HL-60/S4 treated with phorbol 12-myristate 13-acetate at 8.2 ng/mL for 4 days and 3 days (cell line): Measurements from ENCODE around the gene JAG2.

Experiments used
- in situ Hi-C: fragments of 300-500 bp; cut with MboI; formaldehyde crosslinking; loops from 2 replicates; pipeline ENCODE4 v1.15.0; 2022; ENCODE audit warnings: low sequenced_read_pairs

Gene JAG2

DNA sequence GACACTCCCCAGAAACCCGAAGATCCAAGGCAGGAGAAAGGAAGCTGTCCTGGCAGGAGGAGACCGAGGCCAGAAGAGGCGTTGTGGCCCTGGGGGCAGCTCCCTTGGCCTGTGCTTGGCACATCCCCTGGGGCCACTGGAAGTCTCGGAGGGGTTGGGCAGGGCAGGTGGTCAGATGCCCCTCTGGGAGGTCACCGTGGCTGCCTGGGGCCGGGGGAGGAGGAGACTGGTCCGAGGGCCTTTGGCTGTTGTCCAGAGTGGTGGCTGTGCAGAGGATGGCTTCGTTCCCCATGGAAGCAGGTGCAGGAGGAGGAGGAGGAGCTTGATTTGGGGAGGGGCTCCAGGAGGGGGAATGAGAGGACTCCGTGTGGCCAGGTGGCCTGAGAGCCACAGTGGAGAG, 15.9 kb upstream of the JAG2 start:
- in situ Hi-C loops, result no loop called here

DNA sequence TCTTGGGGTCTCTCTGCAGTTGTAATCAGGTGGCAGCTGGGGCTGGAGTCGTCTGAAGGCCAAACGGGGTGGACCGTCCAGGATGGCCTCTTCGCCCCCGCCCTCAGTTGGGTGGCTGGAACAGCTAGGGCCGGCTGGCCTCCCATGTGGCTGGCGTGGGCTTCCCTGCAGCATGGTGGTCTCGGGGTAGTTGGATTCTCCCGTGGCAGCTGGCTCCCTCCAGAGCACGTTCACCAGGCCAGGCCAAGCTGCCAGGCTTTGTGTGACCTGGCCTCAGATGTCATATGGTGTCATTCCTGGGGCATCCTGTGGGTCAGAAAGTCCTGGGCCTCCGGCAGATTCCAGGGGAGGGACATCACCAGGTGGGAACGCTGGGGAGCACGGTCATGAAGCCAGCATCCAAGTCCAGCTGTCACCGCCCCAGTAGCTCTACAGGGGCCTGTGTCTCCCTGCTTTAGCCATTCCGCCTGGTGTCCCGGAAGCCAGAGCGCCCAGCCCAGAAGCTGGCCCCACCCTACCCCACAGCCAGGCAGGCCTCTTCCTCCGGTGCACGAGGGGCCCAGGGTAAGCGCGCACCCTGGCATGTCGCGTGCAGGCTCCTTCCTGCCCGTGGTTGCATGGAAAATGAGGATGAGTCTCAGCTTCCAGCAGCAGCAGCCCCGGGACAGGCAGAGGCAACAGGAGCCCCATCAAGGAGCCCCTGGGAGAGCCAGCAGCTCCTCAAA, 13.9 kb upstream of the JAG2 start:
- in situ Hi-C loops, result no loop called here

DNA sequence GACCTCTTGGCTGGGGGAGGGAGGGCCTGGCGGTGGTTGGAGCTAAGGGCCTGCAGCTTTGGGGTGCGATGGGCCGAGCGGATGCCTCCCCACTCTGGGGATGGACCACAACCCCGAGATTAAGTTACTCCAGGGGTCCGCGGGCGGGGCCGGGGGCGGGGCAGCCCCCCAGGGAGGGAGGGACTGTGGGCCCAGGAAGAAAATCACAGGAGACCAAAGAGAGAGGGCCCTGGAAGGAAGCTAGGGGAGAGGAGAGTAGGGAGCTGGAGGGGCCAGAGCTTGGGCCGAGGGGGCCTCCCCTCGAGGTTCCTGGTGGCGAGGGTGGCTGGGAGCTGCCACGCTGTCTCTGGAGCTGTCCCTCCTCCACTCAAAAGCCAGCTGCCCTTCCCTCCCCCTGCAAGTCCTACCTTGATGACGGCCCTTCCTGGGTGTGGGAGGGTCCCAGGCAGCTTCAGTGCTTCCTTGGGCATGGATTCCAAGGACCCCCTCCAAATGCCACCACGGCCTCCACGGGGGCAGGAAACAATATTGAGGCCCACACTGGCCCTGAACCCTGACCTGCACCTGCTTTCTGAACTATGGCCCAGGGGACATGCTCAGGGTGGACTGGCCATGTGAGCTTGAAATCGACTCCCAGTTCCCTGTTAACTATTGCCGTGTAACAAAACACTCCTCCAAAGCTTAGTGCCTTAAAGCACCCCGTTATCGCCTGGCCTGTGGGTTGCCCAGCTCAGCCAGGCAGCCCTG, 13.1 kb upstream of the JAG2 start:
- in situ Hi-C loops, result no loop called here

DNA sequence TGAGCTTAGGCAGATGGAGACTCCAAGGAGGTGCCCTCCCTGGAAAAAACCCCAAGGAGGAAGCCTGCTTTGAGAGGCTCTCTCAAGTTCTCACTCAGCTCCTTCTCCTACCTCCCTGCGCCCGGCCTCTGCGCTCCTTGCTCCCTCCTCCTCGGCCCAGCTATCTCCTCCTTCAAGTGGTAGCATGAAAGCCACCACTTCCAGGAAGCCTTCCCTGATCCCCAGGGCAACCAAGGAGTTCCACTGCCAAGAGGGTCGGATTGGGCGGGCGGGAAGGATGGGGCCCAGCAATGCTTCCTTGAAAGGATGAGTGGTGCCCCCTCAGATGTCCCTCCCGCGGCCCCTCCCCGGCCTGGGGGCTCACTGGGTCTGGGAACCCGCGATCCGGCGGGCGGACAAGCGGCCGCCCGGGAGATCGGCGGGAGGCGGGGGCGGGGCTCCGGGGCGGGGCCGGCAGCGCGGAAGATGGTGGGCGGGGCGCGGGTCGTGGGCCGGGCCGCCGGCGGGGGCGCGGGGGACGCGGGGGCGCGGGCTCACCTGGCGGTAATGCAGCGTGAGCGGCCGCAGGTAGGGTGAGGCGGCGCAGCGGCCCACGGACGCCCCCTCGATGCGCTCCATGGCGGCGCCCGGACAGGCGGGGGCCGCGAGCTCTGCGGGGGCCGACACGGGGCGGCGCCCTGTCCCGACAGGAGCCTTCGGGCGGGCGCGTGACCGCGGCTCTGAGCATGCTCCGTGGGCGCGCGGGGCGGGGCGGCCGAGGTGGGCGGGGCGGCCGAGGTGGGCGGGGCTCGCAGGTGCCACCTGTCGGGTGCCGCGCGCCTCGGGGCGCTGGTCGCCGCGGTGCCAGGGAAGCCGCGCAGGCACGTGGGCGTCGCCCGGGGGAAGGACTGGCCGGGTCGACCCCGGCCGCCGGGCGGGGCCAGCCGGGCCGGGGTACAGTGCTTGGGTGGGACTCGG, 12.3 kb upstream of the JAG2 start, which contains the start of gene NUDT14:
Gene NUDT14, minus strand, starts transcription at position 721 of the 957 bp plus-strand sequence. Its CDS starts 103 bp downstream, at position 618.
- in situ Hi-C loops, result no loop called here

DNA sequence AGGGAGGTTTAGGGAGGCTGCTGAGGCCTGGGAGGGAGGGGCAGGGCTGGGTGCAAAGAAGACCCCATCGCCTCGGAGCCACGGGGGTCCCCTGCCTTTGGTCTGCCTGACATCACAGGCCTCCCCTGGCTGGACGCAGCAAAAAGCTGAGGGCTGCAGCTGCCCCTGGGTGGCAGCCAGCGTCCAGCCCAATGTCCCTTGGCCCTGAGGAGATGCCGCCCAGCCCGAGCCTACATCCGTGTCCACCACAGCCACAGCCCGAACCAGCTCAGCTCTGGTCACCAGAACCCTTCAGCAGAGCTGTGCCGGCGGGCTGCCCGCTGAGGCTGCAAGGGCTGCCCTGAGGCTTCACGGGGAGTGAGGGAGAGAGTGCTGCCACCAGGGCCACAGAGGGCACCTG, 10.6 kb upstream of the JAG2 start:
- in situ Hi-C loops, result no loop called here

DNA sequence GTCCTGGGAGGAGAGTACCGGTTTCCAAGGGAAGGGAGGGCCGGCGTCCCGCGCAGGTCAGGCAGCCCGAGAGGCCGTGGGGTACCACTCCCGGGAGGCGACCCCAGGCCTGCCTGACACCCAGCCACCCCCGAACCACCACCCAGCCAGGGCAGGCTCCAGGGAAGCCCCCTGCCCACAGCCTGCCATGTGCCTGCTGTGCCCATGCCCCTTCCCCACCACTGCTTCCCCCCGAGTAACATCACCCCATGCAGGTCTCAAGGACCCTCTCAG, 10.2 kb upstream of the JAG2 start:
- in situ Hi-C loops, result no loop called here

DNA sequence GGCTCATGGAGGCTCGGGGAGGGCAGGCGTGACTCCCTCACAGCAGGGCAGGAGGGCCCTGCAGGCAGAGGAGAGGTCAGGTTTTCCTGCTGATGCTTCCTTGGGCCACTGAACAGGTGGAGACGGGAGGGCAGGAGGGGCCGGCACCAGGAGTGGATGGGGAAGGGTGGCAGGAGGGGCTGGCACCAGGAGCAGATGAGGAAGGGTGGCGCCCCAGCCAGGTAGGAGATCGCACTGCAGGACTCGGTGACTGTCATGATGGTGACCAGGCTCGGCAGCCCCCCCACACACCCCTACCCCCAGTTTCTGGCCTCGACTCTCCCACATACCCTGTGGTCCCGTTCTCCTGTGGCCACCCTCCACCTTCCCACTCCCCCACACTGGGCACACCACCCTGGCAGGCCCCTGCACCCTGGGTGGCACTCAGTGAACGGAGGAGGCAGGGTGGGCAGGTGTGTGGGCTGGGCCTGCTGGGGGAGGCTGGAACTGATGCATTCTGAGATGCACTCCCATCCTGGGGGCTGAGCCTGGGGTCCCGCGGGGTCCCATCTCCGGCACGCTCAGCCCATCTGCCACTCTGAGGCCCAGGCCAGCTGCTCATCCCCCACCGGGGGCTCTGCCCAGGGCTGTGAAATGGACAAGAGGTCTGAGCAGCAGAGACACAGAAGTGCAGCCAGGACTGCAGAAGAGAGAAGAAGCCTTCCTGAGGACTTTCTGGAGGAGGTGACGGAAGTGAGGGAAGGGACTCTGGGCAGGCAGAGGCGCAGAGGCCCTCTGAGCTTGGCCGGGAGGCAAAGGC, 9.7 kb upstream of the JAG2 start:
- in situ Hi-C loops, result no loop called here

DNA sequence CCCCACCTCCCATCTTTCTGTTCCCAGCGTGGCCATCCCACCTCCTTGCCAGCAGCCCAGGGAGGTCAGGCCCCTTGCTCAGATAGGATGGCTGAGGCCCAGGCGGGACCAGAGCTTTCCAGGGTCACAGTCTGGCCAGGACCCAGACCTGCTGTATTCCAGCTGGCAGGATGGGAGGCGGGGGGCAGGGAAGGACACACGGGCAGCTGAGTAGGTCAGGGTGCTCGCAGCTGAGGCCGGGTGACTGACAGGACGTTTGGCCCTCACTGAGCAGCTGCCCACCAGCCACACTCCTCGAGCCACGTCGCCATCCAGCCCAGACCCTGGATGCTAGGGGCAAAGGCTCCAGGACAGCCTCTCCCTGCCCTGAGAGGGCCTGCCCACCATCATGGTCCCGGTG, 8.5 kb upstream of the JAG2 start:
- in situ Hi-C loops, result no loop called here

DNA sequence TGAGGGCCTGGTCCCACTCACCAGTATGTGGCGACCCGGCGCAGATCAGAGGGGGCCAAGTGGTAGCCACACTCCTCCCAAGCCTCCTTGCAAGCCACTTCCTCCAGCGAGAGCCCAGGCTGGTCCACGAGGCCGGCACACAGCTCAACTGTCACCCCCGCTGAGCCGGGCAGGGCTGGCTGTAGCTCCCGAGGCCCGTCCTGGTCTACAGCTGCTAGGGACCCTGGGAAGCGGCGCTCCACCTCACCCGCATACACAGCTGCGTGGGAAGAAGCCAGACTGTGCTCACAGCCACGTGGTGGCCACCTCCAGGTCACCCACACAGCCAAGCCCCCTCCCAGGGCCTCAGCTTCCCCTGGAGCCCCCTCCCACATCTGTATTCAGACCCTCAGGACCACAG, 7.9 kb upstream of the JAG2 start:
- in situ Hi-C loops, result no loop called here

DNA sequence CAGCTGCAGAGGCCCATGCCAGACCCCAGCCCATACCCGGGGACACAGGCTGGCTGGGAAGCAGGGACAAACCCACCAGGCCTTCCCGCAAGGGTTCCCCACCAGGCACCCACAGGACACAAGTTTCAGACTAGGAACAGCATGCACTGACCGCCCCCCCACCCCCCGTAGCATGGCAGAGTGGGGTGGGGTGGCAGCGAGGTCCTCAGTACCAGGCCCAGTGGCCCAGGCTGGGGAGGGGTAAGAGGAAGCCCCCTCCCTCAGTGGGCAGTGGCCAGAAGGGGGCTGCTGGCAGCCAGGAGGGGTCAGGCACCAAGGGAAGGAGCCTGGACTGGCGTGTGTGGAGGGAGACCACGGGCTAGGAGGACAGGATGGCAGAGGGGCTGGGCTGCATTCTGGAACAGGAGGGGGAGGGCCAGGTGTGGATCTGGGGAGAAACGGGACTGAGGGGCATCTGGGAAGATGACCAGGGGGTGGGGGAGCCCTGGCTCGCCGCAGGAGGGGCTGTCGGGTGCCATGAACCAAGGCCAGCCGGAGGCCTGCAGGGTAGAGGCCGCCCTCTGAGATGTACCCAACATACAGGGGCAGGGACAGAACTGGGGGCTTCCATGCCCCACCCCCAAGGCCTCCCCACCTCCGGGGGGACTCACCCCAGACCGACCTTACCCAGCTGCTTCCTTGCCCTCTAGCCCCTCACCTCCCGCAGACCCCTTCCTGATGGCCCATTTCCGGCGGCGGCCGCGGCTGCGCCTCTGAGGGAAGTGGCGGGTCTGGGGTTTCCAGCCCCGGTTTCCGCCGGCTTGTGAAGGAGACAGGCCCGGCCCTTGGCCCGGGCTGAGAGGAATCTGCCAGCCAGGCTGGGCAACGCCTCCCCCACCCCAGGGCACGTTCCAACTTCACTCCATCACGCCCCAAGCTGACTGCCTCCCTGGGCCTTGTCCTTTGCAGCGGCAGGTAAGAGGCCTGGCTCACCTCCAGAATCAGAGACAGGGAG, 5.6 kb upstream of the JAG2 start:
- in situ Hi-C loops, result no loop called here

DNA sequence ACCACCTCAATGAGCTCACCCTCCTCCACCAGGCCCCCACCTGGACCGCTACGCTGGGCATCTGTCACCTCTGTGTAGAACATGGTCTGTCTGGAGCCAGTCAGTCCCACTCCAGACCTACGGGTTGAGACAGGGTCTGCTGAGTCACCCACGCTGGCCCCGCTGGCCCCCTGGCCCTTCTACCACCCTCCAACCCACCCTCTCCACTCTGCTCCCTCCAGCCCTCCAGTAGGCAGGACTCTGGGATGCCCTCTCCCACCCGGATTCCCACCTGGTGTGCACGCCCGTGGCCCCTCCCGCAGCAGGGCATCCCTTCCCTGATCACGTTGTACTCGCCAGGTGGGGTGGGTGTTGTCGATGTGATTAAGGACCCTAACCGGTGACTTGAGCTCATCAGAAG, 4.6 kb upstream of the JAG2 start:
- in situ Hi-C loops, result no loop called here

DNA sequence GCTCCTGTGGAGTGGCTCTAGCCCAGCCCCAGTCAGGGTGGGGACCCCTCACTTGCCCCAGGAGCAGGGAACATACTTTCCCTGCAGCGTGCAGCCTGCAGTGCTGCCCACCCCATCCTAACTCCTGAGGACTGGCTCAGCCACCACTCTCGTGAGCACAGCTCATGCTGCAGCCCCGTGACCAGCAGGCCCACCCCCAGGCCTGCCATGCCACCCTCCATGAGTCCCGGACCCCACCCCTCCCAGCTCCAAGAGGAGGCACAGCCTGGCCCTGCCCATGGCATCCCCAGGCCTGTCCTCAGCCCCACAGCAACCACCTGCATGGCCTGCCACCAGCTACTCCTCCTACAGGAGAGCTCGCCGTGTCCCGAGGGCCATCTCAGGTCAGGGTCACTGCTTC, 3.9 kb upstream of the JAG2 start:
- in situ Hi-C loops, result no loop called here

DNA sequence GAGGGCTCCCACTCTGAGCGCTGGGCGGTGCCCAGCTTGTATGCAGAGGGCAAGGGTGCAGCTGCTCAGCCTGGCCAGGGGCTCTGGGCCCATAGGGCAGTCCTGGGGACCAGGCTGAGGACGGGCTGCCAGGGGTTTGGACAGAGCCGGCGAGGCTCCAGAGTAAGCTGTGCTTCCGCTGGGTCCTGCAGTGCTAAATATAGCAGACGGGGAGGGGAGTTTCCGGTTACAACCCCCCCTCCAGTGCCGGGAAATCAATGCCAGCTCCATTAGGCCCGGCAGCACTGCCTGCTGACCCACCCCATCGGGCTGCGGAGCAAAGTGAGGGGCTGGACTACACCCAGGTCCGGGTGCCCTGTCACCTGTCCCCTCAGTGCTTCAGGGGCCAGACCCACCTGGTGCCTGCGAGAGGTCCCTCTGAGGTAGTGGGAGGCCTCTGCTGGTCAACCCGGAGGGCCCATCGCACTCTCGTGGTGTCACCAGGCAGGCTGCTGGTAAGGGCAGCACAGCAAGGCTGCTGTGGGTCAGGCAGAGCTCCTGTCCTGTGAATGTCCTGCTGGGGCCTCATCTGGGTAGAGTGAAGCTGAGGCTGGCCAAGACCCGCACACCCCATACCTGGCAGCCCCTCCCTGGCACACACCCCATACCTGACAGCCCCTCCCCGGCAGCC, 2.6 kb upstream of the JAG2 start:
- in situ Hi-C loops, result no loop called here

DNA sequence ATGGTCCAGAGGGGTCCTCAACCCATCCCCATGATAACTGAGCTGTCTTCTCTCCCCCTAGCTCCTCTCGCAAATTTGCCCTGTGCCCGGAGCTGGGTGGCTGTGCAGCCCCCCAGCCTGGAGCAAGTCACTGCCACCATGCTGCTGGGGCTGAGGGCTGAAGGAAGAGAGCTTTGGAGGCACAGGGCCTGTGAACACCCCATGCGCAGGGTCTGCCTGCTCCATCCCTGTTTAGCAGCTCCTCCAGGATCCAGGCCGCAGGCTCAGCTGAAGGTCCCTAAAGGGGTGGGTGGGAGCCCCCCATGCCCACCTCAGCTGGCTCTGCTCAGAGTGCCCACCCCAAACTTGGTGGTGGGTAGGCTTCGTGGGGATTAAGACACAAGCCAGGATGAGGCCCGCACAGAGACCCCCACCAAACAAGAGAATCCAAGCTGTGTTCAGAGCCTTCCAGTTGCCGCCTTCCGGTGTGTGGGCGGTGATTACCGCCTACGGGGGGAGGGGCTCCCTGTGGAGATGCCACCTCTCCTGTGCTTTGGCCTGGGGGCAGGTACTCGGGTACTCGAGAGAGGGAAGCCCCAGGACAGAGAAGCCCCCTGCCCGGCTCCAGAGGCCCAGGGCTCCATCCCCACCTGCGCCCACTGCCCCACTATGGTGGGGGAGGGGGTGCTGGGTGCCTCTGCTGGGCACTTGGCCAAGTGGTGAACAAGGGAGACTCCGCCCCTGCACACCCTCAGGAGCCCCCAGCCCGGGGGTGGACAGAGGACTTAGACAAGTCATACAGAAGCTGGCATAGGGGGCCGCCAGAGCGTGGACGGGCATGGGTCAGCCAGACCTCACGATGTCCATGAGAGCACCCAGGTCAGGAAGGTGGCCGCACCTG, 1.4 kb upstream of the JAG2 start:
- in situ Hi-C loops, result no loop called here

DNA sequence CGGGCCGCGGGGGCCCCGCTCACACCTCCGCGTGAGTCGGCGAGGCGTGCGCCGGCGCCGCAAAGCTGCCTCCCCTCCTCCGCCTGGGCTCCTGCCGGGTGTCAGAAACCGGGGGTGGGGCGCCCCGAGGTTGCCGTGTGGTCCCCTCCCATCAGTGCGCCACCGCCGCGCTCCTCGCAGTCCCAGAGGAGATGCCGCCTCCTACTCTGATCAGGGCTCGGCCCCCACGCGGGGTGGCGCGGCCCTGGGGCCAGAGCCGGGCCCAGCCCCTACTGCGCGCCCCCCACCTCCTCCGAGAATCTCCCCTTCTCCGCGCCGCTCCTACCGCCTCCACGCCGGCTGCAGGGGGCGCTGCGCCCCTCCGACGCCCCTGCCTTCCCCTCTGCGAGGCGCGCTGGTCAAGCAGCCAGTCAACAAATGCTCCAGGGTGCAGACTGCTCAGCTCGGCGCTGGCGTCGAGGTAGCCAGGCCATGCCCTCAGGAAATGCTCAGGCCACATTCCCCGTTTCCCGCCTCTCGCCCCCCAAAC, 467 bp upstream of the JAG2 start:
- in situ Hi-C loops, result no loop called here

DNA sequence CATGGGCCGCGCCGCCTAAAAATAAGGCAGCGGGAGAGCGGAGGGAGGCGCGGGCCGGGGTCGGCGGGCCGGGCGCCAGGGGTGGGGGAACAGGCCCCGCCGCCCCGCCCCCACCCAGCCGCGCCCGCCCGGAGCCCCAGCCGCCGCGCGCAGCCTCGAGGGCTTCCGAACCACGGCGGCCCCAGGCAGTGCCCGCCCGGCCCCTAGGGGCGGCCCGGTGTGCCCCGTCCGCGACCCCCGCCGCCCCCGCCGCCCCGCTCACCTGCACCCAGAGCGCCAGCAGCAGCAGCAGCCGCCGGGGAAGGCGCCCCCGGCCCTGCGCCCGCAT, 519 bp downstream of the JAG2 start:
- in situ Hi-C loops, result no loop called here

DNA sequence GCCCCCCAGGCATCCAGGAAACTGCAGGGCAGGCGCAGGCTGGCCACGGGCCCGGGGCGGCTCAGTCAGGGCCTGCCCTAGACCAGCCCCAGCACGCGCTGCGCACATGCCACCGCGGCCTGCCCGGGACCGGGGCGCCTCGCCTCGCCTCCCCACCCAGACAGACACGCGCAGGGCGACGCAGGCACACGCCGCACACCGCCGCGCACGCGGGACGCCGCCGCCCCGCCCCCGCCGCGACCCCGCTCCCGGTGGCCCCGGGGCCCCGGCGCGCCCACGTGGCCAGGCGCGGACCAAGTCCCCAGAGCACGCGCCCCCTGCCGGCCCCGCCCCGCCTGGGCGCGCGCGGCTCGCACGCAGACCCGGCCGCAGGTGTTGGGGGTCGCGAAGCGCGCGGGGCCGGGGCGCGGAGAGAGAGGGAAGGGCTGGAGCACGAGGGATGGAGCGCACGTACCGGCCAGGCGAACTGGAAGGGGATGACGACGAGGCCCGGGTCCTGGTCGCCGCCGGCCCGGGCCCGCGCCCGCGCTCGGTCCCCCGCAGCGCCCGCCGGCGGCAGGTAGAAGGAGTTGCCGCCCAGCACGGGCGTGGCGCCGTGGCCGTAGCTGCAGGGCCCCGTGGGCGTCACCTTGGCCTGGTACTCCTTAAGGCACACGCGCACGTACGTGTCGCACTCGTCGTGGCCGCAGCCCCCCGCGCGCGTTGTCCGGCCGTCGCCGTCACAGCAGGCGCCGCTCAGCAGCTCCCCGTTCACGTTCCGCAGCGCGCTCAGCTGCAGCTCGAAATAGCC, 1.1 kb downstream of the JAG2 start:
- in situ Hi-C loops, result no loop called here
